GM12891 (cell line): ENCODE data around the gene MEF2D.

Source experiments
- PAX5 ChIP-seq: IDR thresholded peaks from 2 replicates; pipeline ENCODE4 v1.6.1; 2011; ENCODE audit warnings: low read length, moderate library complexity, mild to moderate bottlenecking; ENCODE audit not compliant: insufficient read depth, severe bottlenecking
- POLR2A ChIP-seq: IDR thresholded peaks from 2 replicates; pipeline ENCODE4 v1.6.1; 2011; ENCODE audit warnings: low read depth, low read length, control low read depth
- POLR2AphosphoS5 ChIP-seq: IDR thresholded peaks from 2 replicates; pipeline ENCODE4 v1.6.1; 2011; ENCODE audit warnings: low read depth, low read length, control low read depth
- SPI1 ChIP-seq: IDR thresholded peaks from 2 replicates; pipeline ENCODE4 v1.6.1; 2011; ENCODE audit warnings: low read depth, low read length, control low read depth
- TAF1 ChIP-seq: IDR thresholded peaks from 2 replicates; pipeline ENCODE4 v1.6.1; 2011; ENCODE audit warnings: low read depth, low read length, control low read depth

GRCh38 chr1:156544592-156545102 lies 44.1 kb upstream of the MEF2D start:
- TF ChIP-seq POLR2AphosphoS5 (no peak), POLR2A (no peak), SPI1 (no peak), PAX5 (no peak), TAF1 (no peak)
